Sigmoid colon (tissue), 4 donors: Measurements from ENCODE around the gene PTAFR.

Experiments used
- CTCF ChIP-seq, 4 experiments: fragments of 450-650 bp in 3 of 4; fragments of 200-600 bp in 1 of 4; IDR thresholded peaks; one replicate each; pipeline ENCODE4 v1.5.1; 2016 to 2019; ENCODE audit warnings: antibody characterized with exemption in 4 of 4, mild to moderate bottlenecking in 3 of 4, moderate library complexity in 2 of 4
- EP300 ChIP-seq, 4 donors: sonication (generic); formaldehyde crosslinking; IDR thresholded peaks; one replicate each; pipeline ENCODE4 v1.6.1; 2017; ENCODE audit warnings: antibody characterized with exemption in 4 of 4
- POLR2A ChIP-seq, 2 donors: fragments of 450-650 bp; IDR thresholded peaks; one replicate each; pipeline ENCODE4 v1.6.1; 2016; ENCODE audit warnings: antibody characterized with exemption in 2 of 2, mild to moderate bottlenecking in 2 of 2, moderate library complexity in 2 of 2
- POLR2AphosphoS5 ChIP-seq, 4 donors: sonication (generic); formaldehyde crosslinking; IDR thresholded peaks; one replicate each; pipeline ENCODE4 v1.6.1; 2017; ENCODE audit warnings: antibody characterized with exemption in 4 of 4

GRCh38 chr1:28209700-28210099, 33.2 kb upstream of the PTAFR start:
- TF ChIP-seq CTCF (IDR thresholded peaks at IDR 0.05) (no peak), POLR2AphosphoS5 (IDR thresholded peaks at IDR 0.05) (no peak), POLR2A (IDR thresholded peaks at IDR 0.05) (no peak), EP300 (IDR thresholded peaks at IDR 0.05) (no peak)
